SHP77 treated with DMSO at 0.1 percent for 48 hours (cell line): ENCODE results near the gene SLC12A6.

Experiments used
- DNase-seq: peaks from one replicate; lab custom pipeline; 2025; lab: John Stamatoyannopoulos, UW

The SLC12A6 gene

GRCh38 chr15:34259566-34259965 lies 78.0 kb downstream of the SLC12A6 start:
- DNase-seq: no peak

GRCh38 chr15:34258151-34258550 lies 79.4 kb downstream of the SLC12A6 start:
- DNase-seq: no peak

- DNase-seq: no peak
Observed at GRCh38 chr15:34252545-34252944, 85.0 kb downstream of the SLC12A6 start.

GRCh38 chr15:34248190-34248589 lies 89.4 kb downstream of the SLC12A6 start:
- DNase-seq: no peak

GRCh38 chr15:34246276-34246976 lies 91.2 kb downstream of the SLC12A6 start:
- no peak for DNase-seq

- DNase-seq: no peak
Observed at GRCh38 chr15:34243226-34243625, 94.4 kb downstream of the SLC12A6 start.

GRCh38 chr15:34242331-34242710 lies 95.3 kb downstream of the SLC12A6 start:
- DNase-seq: no peak

- DNase-seq: no peak
Observed at GRCh38 chr15:34241376-34242330, 95.9 kb downstream of the SLC12A6 start.

- DNase-seq: no peak
Observed at GRCh38 chr15:34240537-34240936, 97.0 kb downstream of the SLC12A6 start.

GRCh38 chr15:34239151-34239808 lies 98.3 kb downstream of the SLC12A6 start:
- no peak for DNase-seq

GRCh38 chr15:34233614-34234013 lies 104.0 kb downstream of the SLC12A6 start:
- DNase-seq: no peak

- DNase-seq: no peak
Observed at GRCh38 chr15:34223904-34224596, 113.5 kb downstream of the SLC12A6 start.

GRCh38 chr15:34217587-34218225 lies 119.9 kb downstream of the SLC12A6 start:
- no peak for DNase-seq

GRCh38 chr15:34216527-34217270 lies 120.9 kb downstream of the SLC12A6 start:
- no peak for DNase-seq

GRCh38 chr15:34214135-34214534 lies 123.4 kb downstream of the SLC12A6 start:
- no peak for DNase-seq

GRCh38 chr15:34213690-34214089 lies 123.9 kb downstream of the SLC12A6 start:
- no peak for DNase-seq

- DNase-seq: peak; percentile 90
Observed at GRCh38 chr15:34209421-34210282, 127.9 kb downstream of the SLC12A6 start, which contains the start of gene KATNBL1. TSS of gene KATNBL1 (minus strand) at chr15:34210096. CDS start at chr15:34163676, 46,420 bp downstream.

- no peak for DNase-seq
Observed at GRCh38 chr15:34206011-34206410, 131.6 kb downstream of the SLC12A6 start.

- no peak for DNase-seq
Observed at GRCh38 chr15:34203936-34204335, 133.6 kb downstream of the SLC12A6 start.

- no peak for DNase-seq
Observed at GRCh38 chr15:34203305-34203704, 134.3 kb downstream of the SLC12A6 start.
